Natural killer cell (primary cell): ENCODE results near the gene OR10H5. TPM values are rescaled to one million over a fixed set of nuclear protein-coding genes. Genes with fewer than 3 reads are reported as not detected.
"Not testable (repeated sequence)": the region's sequence is repeated elsewhere in the genome, so short reads cannot be mapped to it uniquely, and the experiment has no call there.

Experiments used
- ATAC-seq, 3 donors: fragments of 150-1000 bp in 2 of 3; fragments of 200-7000 bp in 1 of 3; cut with Tn5 transposase; 1 replicate in 1 of 3; 2 replicates in 2 of 3; pipeline ENCODE4 v1.10.0; 2021; ENCODE audit warnings: mild to moderate bottlenecking in 2 of 3, moderate library complexity in 2 of 3
- DNase-seq, 2 donors: peaks; one replicate each; pipeline versions ENCODE4 v3.0.0 to v3.0.0-alpha.2; 2013 to 2021; ENCODE audit warnings: mixed read lengths in 1 of 2
- H3K27ac ChIP-seq: one replicate; pipeline ENCODE4 v1.5.1; 2013; ENCODE audit warnings: mild to moderate bottlenecking, low read length
- H3K27me3 ChIP-seq: one replicate; pipeline ENCODE4 v1.6.1; 2013; ENCODE audit warnings: low read length; ENCODE audit not compliant: control insufficient read depth, insufficient read depth
- H3K36me3 ChIP-seq: one replicate; pipeline ENCODE4 v1.6.1; 2013; ENCODE audit warnings: low read length; ENCODE audit not compliant: control insufficient read depth, insufficient read depth
- H3K4me1 ChIP-seq: one replicate; pipeline ENCODE4 v1.6.1; 2013; ENCODE audit warnings: low read length; ENCODE audit not compliant: control insufficient read depth, insufficient read depth
- H3K4me3 ChIP-seq: one replicate; pipeline ENCODE4 v1.5.1; 2013; ENCODE audit warnings: low read length
- H3K9me3 ChIP-seq: one replicate; pipeline ENCODE4 v1.6.1; 2013; ENCODE audit warnings: low read length; ENCODE audit not compliant: control insufficient read depth, insufficient read depth
- H3K27ac Mint-ChIP-seq, 2 donors: one replicate each; pipeline ENCODE4 v1.8.0; 2022; ENCODE audit warnings: mild to moderate bottlenecking in 2 of 2, mixed read lengths in 2 of 2, moderate library complexity in 1 of 2
- H3K27me3 Mint-ChIP-seq, 2 donors: one replicate each; pipeline ENCODE4 v1.8.0; 2022; ENCODE audit warnings: low read depth in 2 of 2, mixed read lengths in 2 of 2
- H3K36me3 Mint-ChIP-seq: one replicate; pipeline ENCODE4 v1.8.0; 2022; ENCODE audit warnings: mixed read lengths
- H3K4me1 Mint-ChIP-seq, 2 donors: one replicate each; pipeline ENCODE4 v1.8.0; 2022; ENCODE audit warnings: mixed read lengths in 2 of 2
- H3K4me3 Mint-ChIP-seq: one replicate; pipeline ENCODE4 v1.8.0; 2022; ENCODE audit warnings: mild to moderate bottlenecking, moderate library complexity, mixed read lengths
- H3K9me3 Mint-ChIP-seq, 2 donors: one replicate each; pipeline ENCODE4 v1.8.0; 2022; ENCODE audit warnings: mixed read lengths in 2 of 2
- WGBS: methylation state at CpG from one replicate; pipeline ENCODE4 v1.1.7; 2013; ENCODE audit warnings: missing lambda C conversion rate; ENCODE audit not compliant: insufficient coverage; 5-methylcytosine and 5-hydroxymethylcytosine counted together
- intact Hi-C: fragments of 100-400 bp; cut with micrococcal nuclease; formaldehyde crosslinking; loops from one replicate; pipeline ENCODE4 v1.14.2; 2022
- total RNA-seq, 4 donors: library from RNA; stranded (reverse); fragments of 120-200 nt in 1 of 4; gene quantifications; one replicate each; pipeline versions ENCODE4 v1.2.3 to v1.2.4, GENCODE V29; 2013 to 2022
- TF ChIP-seq, protein P1 (sequence below): fragments of 200-600 bp; IDR thresholded peaks from one replicate; pipeline ENCODE4 v1.8.0; 2022; ENCODE audit warnings: antibody characterized with exemption

The OR10H5 gene
- total RNA-seq, 3 donors from 2014 or later (not counting 1 experiment from before 2014, with no cell fraction given), result not detected

DNA sequence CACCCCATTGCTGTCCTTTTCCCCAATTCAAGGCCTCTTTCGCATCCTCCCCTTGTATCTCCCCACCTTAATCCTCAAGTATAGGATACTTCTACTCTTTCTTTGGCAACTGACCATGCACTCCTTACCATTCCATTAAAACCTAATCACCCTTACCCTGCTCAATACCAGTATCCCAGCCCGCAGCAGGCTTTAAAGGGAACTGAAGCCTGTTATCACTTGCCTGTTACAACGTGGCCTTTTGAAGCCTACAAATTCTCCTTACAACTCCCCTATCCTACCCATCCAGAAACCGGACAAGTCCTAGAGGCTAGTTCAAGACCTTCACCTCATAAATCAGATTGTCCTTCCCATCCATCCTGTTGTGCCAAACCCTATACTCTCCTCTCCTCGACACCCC lies 44.2 kb downstream of the OR10H5 start:
- Histone ChIP-seq H3K4me3 (no peak overlapping the region), H3K4me1 (peaks cover 16% of the 10 kb centered on the region), H3K27ac (no peak overlapping the region), H3K9me3 (no peaks in the 10 kb centered on the region), H3K36me3 (no peaks in the 10 kb centered on the region), H3K27me3 (no peaks in the 10 kb centered on the region)
- H3K36me3 Mint-ChIP-seq, result no peaks in the 10 kb centered on the region
- no peak overlapping the region for H3K4me3 Mint-ChIP-seq
- DNase-seq (no peak), ATAC-seq (no peak)
- no peak overlapping the region for H3K27ac Mint-ChIP-seq
- peaks cover 12 to 15% of the 10 kb centered on the region in 2 donors for H3K27me3 Mint-ChIP-seq
- H3K9me3 Mint-ChIP-seq, result no peaks in the 10 kb centered on the region
- TF ChIP-seq, protein P1, sequence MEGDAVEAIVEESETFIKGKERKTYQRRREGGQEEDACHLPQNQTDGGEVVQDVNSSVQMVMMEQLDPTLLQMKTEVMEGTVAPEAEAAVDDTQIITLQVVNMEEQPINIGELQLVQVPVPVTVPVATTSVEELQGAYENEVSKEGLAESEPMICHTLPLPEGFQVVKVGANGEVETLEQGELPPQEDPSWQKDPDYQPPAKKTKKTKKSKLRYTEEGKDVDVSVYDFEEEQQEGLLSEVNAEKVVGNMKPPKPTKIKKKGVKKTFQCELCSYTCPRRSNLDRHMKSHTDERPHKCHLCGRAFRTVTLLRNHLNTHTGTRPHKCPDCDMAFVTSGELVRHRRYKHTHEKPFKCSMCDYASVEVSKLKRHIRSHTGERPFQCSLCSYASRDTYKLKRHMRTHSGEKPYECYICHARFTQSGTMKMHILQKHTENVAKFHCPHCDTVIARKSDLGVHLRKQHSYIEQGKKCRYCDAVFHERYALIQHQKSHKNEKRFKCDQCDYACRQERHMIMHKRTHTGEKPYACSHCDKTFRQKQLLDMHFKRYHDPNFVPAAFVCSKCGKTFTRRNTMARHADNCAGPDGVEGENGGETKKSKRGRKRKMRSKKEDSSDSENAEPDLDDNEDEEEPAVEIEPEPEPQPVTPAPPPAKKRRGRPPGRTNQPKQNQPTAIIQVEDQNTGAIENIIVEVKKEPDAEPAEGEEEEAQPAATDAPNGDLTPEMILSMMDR, result no peak
- WGBS, result 91% methylated on average over 5 of the region's 5 CpGs
- intact Hi-C loops, result loop anchor here (10.0 kb wide), 1 partner anchor 603 kb away; no protein-coding TSS in a partner anchor
- peaks cover 9% of the 10 kb centered on the region in 2 donors for H3K4me1 Mint-ChIP-seq

DNA sequence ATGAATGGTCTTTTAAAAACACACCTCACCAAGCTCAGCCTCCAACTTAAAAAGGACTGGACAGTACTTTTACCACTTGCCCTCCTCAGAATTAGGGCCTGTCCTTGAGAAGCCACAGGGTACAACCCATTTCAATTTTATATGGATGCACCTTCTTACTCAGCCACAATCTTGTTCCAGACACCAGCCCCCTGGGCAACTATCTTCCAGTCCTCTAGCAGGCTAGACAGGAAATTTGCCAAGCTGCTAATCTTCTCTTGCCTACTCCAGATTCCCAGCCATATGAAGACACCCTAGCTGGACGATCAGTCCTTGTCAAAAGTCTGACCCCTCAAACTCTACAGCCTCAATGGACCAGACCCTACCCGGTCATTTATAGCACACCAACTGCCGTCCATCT lies 46.8 kb downstream of the OR10H5 start:
- H3K36me3 ChIP-seq, H3K4me3 ChIP-seq, H3K27me3 Mint-ChIP-seq, H3K9me3 ChIP-seq, H3K36me3 Mint-ChIP-seq, H3K27ac Mint-ChIP-seq, H3K9me3 Mint-ChIP-seq, H3K27ac ChIP-seq, H3K27me3 ChIP-seq, DNase-seq, H3K4me3 Mint-ChIP-seq, ATAC-seq: not testable (repeated sequence)
- WGBS, result over 99% methylated on average over 3 of the region's 3 CpGs
- peaks cover 14% of the 10 kb centered on the region for H3K4me1 ChIP-seq
- intact Hi-C loops, result loop anchor here (10.0 kb wide), 1 partner anchor 601 kb away; no protein-coding TSS in a partner anchor
- peaks cover 18 to 19% of the 10 kb centered on the region in 2 donors for H3K4me1 Mint-ChIP-seq

DNA sequence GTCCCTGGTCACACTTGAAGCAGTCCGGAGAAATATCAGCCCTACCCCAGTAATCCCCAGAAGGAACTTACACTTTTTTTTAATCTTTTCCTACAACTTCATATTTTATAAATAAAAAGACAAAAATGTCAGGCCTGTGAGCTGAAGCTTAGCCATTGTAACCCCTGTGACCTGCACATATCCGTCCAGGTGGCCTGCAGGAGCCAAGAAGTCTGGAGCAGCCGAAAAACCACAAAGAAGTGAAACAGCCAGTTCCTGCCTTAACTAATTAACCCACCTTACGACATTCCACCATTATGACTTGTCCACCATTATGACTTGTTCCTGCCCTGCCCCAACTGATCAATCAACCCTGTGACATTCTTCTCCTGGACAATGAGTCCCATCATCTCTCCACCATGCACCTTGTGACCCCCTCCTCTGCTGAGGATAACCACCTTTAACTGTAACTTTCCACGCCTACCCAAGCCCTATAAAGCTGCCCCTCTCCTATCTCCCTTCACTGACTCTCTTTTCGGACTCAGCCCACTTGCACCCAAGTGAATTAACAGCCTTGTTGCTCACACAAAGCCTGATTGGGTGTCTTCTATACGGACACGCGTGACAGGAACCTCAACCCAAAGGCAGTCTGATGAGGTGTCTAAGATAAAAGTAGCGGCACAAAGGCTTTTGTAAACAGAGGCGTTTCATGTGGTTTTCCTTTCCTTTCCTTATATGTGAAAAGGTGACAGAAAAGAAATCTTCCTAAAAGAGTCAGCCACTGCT lies 48.3 kb downstream of the OR10H5 start:
- H3K4me3 ChIP-seq, result peak overlapping the region; percentile 92
- peak overlapping the region; percentile 99 for H3K27ac ChIP-seq
- DNase-seq (peak; percentile 37 to 91), ATAC-seq (peak; percentile 19 to 44 (median 23))
- not testable (repeated sequence) for H3K27me3 Mint-ChIP-seq, H3K9me3 Mint-ChIP-seq, H3K36me3 Mint-ChIP-seq, H3K9me3 ChIP-seq, H3K36me3 ChIP-seq, H3K27me3 ChIP-seq
- Mint-ChIP-seq H3K27ac (peak overlapping the region; percentile 96 to 97), H3K4me1 (peaks cover 18 to 19% of the 10 kb centered on the region in 2 donors), H3K4me3 (peak overlapping the region; percentile 97)
- intact Hi-C loops, result loop anchor here (10.0 kb wide), 1 partner anchor 599 kb away; no protein-coding TSS in a partner anchor
- 30% methylated on average over 11 of the region's 11 CpGs for WGBS
- H3K4me1 ChIP-seq, result peaks cover 14% of the 10 kb centered on the region

DNA sequence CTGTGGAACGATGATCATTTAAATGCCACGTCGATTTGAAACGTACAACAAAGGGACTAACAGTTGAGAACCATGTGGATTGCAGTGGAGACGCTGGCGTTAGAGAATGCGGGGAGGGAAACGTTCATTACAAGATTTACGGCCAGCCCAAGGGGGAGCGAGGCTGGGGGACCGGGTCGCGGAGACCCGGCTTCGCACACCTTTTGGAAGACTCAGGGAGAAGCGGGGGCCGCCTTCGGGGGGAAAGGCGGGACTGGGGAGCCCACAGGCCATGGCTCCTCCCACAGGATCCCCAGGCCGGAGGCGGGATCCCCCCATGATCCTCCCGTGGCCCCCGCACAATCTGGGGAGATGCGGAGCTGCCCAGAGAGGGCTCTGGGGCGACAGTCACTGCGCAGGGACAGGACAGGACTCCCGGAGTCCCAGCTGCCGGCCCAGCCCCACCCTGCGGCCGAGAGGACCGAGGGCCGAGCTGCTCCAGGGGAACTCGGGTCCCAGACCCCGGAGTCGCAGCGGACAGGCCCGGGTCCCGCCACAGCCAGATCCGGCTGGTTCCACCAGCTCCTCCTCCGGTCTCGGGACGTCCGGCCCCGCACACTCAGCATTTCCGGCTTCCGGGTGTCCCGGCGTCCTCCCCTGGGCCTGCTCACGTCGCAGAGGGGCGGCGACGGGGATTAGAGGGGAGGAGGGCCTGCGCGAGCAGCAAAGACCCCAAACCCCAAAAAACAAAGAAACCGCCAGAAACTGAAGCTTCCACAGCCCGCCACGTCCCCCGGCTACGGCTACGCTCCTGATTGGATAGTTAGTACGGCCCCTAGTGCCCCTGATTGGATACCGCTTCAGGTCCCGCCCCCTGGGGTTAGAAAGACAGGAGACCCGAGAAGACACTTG lies 49.1 kb downstream of the OR10H5 start:
- H3K4me1 Mint-ChIP-seq, result peaks cover 18 to 19% of the 10 kb centered on the region in 2 donors
- ATAC-seq, result peak; percentile 87 to 96 (median 90)
- H3K4me1 ChIP-seq, result peaks cover 14% of the 10 kb centered on the region
- H3K9me3 Mint-ChIP-seq, result no peaks in the 10 kb centered on the region
- peak overlapping the region; percentile 99 for H3K27ac ChIP-seq
- peak; percentile 94 to 96 for DNase-seq
- peak overlapping the region; percentile 97 for H3K4me3 Mint-ChIP-seq
- no peaks in the 10 kb centered on the region for H3K27me3 Mint-ChIP-seq
- WGBS, result under 1% methylated on average over 64 of the region's 65 CpGs
- TF ChIP-seq, protein P1, result no peak
- H3K9me3 ChIP-seq, result no peaks in the 10 kb centered on the region
- intact Hi-C loops, result loop anchor here (10.0 kb wide), 1 partner anchor 598 kb away; no protein-coding TSS in a partner anchor
- H3K4me3 ChIP-seq, result peak overlapping the region; percentile 92
- no peaks in the 10 kb centered on the region for H3K27me3 ChIP-seq
- no peaks in the 10 kb centered on the region for H3K36me3 Mint-ChIP-seq
- H3K27ac Mint-ChIP-seq, result peak overlapping the region; percentile 96 to 97
- H3K36me3 ChIP-seq, result no peaks in the 10 kb centered on the region
